ENCODE measurements around the gene RPS25. TPM values are rescaled to one million over a fixed set of nuclear protein-coding genes. Genes with fewer than 3 reads are reported as not detected.

The RPS25 gene
- total and polyA plus RNA-seq, 9 of the 15 experiments (the other 6 are each of a cell fraction or from before 2014, with no cell fraction given), result 1,553 to 5,486 (median 2,471) TPM

GRCh38 chr11:119062779-119063178 is 44.6 kb upstream of the RPS25 start (continued):
- TF ChIP-seq PRDM10 (IDR thresholded peaks at IDR 0.05; ENCODE audit: partially characterized antibody) (peak; percentile 67), CBFA2T2 (conservative IDR thresholded peaks at IDR 0.05) (no peak), MAZ (CRISPR knock-in tag; conservative IDR thresholded peaks at IDR 0.05 in 1 of 2, IDR thresholded peaks at IDR 0.05 in 1 of 2) (0 out of 4 replicates have a peak, but pooled peaks of 1 of the 2 experiments have one; percentile 18), PHF20 (IDR thresholded peaks at IDR 0.05; ENCODE audit: partially characterized antibody) (peak; percentile 40), ATF3 (IDR thresholded peaks at IDR 0.05) (peak; percentile 36; the same call in 1 of the 2 replicates), ATF3 (CRISPR knock-in tag; conservative IDR thresholded peaks at IDR 0.05) (no peak), ZNF23 (CRISPR knock-in tag; IDR thresholded peaks at IDR 0.05) (no peak), CEBPB (tag; IDR thresholded peaks at IDR 0.05) (peak; percentile 31; the same call in 1 of the 2 replicates), SNIP1 (IDR thresholded peaks at IDR 0.05; ENCODE audit: low read depth) (no peak), SRSF3 (IDR thresholded peaks at IDR 0.05; ENCODE audit: insufficient read depth, low read length) (no peak), ZNF24 (IDR thresholded peaks at IDR 0.05) (no peak), XRCC5 (IDR thresholded peaks at IDR 0.05; ENCODE audit: low read depth, low read length) (no peak), CEBPG (CRISPR knock-in tag; IDR thresholded peaks at IDR 0.05) (no peak), CEBPG (tag; conservative IDR thresholded peaks at IDR 0.05 in 1 of 2, IDR thresholded peaks at IDR 0.05 in 1 of 2) (0 out of 4 replicates have a peak, but pooled peaks of 1 of the 2 experiments have one; percentile 9), SETDB1 (IDR thresholded peaks at IDR 0.05; ENCODE audit: low read length) (no peak), SMARCE1 (IDR thresholded peaks at IDR 0.05) (peak; percentile 71), ZFP91 (CRISPR knock-in tag; IDR thresholded peaks at IDR 0.05) (no peak), ATF4 (CRISPR knock-in tag; IDR thresholded peaks at IDR 0.05) (no peak), SOX6 (IDR thresholded peaks at IDR 0.05) (peak; percentile 28; the same call in 1 of the 2 replicates), ZNF324 (CRISPR knock-in tag; IDR thresholded peaks at IDR 0.05) (no peak), POLR2G (IDR thresholded peaks at IDR 0.05; ENCODE audit: low read depth, low read length) (no peak), TCFL5 (CRISPR knock-in tag; conservative IDR thresholded peaks at IDR 0.05) (no peak), EP300 (IDR thresholded peaks at IDR 0.05; ENCODE audit: low read length) (peak; percentile 28; the same call in 1 of the 2 replicates), ZKSCAN3 (CRISPR knock-in tag; IDR thresholded peaks at IDR 0.05) (no peak), ZNF764 (CRISPR knock-in tag; IDR thresholded peaks at IDR 0.05; ENCODE audit: low read depth) (no peak)

Data from K562 (cell line).